HT-29 (cell line): ENCODE data around the gene CCDC33. TPM values are rescaled to one million over a fixed set of nuclear protein-coding genes. Genes with fewer than 3 reads are reported as not detected.

Experiments
- DNase-seq: peaks from one replicate; pipeline ENCODE4 v3.0.0-alpha.2; 2015; ENCODE audit warnings: low spot score
- total RNA-seq: library from RNA; depleted of rRNA; stranded (reverse); fragments of >200 nt; shearing (Covaris generic); gene quantifications from 2 replicates; pipeline ENCODE4 v1.2.3, GENCODE V29; 2014

CCDC33 gene
- total RNA-seq, 1 experiment from 2014 or later: 17.0 TPM

DNA sequence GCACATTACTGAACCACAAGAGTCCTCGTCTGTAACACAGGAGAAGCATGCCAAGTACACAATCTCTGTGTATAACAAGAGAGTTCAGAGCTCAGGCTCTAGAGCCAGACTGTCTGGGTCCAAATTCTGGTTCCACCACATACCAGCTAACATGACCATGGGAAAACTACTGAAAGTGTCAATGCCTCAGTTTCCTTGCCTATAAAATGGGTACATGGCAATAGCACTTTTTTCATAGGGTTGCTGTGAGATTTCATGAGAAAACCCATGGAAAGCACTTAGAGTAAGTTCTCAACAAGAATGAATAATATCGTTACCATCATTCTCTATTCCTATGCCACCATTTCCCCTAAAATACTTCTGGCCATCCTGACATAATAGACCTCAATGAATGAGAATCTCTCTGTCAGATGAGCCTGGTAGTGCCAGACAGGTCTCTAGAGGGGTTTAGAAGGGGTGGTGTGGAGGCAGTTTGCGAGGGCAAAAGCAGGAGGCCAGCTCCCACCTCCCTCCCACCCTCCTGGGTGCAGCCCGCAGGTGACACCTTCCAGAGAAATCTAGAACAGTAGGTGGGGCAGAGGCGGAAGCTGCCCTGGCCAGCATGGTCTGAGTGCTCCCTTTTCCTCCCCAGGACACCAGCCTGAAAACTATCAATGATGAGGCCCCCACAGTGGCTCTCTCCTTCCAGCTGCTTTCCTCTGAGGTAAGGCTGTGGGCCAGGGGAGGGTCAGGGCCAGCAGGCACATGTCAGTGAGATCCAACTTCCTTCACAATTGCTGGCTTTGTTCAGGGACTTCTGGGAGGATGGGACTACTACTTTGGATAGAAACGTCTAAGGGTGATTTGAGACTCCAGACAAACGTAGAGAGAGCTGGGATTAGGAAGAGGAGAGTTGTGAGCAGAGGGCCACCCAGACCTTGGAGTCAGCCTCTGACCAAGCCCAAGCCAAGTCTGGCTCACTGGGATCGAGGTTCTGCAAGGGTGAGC lies 45.3 kb downstream of the CCDC33 start:
- DNase-seq: no peak

DNA sequence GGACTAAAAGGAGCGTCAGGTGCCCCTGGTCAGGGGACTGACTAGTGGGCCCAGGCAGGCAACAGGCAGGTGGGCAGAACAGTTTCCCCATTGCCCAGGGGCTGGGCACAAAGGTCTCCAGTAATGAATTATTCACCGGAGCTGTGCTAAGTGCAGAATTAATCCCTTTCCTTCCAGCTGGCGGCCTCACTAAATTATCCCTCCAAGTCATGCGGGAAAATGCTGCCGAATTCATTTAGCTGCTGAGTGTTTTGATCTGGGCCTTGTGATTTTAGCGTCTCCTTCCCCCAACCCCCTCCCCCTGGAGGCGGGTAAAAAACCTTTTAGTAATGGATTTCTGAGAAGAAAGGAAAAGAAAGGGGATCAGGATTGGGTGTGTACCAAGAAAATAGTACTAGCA lies 47.2 kb downstream of the CCDC33 start:
- no peak for DNase-seq

DNA sequence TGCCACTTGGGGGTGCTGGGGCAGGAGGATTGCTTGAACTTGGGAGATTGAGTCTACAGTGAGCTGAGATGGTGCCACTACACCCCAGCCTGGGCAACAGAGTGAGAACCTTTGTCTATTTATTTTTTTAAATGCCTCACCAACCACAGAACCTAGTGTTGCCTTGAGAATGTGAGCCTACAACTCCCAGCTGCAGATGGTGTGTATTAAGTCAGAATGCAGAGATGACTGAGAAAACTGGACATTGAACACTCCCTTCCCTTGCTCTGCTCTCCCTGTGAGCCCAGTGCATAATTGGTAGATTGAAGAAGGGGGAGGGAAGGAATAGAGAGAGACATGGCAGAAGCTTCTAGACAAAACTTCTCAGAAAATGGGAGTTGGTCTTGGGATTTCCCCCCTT lies 53.5 kb downstream of the CCDC33 start:
- DNase-seq: no peak

DNA sequence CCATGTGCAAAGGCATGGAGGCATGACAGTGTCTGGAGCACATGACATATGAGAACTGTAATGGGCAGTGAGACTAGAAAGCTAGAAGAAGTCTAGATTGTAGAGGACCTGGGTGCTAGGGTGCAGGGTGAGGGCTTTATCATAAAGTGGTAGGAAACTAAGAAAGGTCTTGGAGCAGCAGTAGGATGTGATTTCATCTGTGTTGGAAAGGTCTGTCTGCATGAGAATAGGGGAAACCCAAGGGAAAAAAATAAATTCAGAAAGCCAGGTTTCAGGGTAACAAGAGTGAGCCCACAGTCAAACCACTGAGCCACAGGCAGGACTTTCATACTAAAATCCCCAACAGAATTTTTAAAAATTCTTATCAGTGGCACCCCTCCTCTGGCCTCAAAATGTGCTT lies 54.5 kb downstream of the CCDC33 start:
- no peak for DNase-seq

DNA sequence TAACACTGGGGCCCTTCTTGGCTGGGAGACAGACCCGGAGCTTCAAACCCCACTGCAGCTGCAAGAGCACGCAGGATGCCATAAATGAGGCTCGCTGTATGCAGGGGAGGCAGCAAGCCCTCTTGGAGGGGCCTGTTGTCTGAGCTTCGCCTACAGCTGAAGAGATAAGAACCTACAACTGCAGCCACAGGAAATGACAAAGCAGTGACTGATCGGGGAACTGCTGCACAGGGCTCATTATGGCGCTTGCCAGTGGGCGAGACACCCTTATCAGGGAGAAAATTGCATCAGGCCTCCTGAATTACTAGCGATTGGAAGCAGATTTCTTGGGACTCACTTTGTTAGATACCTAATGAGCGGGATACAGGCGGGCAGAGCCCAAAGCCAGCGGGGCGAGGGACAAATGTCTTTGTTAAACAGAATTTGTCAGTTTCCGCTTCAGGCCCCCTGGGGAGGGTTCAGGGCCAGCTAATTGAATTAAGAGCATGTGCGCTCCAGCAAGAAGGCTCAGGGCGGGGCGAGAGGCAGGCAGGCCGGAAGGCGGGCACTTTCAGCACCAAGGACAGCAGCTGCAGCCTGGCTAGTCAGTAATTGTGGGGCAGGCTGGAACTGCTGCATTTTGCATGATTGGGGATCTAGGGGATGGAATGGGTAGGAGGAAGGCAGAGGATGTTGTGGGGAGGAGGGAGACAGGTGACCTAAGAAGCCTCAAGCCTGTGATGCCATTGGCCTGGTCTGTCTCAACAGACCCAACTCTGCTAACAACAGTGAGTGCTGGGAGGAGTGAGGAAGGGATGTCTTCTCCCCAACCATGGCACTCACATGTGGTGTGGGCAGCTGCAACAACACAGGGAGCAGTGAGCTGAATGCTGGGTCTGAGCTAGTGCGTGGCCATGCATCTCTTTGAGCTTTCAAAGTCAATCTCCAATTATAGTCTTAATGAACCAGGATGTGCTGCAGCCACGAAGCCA lies 55.3 kb downstream of the CCDC33 start:
- DNase-seq: peak; percentile 88

DNA sequence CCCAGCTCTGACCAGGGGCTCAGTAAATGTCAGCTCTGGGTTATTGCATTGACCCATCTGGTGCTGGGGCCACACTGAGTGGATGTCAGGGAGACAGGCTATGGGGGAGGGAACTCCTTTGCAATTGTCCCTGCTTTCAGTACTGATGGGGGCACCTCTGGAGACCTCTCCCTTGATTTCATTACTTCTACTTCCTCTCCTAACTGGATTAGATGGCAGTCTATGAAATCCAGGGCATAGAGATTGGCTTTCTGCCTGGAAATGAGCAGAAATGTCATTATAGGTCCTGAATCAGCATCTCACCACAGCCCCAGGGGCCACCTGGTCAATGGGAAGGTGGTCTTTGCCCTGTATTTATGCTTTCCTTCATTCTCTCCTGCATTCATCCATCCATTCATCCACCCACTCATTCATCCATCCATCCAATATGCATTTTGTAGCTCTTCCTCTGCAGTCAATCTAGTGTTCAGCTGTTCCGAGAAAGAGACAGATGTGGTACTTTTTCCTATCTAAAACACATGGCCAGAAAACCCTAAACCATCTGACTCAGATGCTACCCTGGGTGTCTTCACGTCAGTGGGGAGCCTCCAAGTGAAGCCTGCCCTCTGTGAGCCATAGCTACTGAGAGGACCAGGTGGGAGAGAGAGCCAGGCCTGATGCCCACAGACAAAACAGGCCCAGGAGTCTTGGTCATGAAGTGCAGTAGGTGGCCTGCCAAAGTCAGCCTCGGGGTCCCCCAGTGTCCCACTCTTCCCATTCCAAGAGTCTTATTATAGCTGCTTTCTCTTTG lies 57.1 kb downstream of the CCDC33 start:
- DNase-seq: no peak

DNA sequence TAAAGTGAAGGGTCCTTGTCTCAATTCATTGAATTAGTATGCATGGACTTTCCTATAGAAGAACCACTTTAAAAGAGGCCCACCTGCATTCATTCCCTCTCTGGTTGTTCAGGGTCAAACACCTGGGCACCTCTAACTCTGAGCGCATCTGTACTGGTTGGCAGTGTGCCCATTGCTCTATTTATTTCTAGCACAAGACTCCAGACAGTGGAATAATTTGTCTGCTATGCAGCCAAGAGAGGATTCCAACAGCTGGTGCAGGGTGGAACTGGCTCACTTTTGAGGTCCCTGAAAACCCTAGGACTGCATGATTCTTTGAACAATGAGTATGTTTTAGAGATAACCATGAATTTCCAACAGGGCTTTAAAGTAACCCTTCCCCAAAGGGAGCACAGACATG lies 57.9 kb downstream of the CCDC33 start:
- DNase-seq: no peak

DNA sequence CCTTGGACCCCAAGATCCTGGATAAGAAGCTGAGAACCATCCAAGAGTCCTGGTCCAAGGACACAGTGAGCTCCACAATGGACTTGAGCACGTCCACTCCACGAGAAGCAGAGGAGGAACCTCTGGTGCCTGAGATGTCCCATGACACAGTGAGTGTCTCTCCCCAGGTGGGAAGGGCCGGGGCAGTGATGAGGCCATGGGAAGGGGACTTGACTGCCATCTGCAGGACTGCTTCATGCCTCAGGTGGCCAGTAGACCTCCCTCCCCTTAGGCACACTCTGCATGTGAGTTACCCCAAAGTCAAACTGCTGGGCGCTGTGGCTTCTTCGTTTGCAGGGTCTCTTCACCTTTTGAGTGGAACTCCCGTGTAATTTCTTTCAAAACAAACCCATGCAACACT lies 59.7 kb downstream of the CCDC33 start:
- DNase-seq: peak; percentile 66

DNA sequence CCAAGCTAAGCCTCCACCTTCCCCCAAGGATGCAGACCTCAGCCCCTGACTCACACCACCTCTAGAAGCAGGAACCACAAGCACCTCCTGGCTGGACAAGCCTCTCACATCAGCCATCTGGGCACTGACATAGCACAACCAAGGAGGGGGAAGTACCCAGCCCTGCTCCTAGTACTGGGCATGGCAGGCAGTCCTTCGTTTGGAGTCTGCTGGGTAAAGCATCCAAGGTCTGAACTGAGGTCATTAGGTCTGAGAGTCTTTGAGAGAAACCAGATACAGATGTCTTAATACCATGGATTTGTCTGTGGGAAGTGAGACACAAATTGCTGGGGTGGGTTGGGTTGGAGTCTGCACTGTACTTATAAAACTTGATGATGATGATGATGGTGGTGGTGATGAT lies 61.8 kb downstream of the CCDC33 start:
- no peak for DNase-seq

DNA sequence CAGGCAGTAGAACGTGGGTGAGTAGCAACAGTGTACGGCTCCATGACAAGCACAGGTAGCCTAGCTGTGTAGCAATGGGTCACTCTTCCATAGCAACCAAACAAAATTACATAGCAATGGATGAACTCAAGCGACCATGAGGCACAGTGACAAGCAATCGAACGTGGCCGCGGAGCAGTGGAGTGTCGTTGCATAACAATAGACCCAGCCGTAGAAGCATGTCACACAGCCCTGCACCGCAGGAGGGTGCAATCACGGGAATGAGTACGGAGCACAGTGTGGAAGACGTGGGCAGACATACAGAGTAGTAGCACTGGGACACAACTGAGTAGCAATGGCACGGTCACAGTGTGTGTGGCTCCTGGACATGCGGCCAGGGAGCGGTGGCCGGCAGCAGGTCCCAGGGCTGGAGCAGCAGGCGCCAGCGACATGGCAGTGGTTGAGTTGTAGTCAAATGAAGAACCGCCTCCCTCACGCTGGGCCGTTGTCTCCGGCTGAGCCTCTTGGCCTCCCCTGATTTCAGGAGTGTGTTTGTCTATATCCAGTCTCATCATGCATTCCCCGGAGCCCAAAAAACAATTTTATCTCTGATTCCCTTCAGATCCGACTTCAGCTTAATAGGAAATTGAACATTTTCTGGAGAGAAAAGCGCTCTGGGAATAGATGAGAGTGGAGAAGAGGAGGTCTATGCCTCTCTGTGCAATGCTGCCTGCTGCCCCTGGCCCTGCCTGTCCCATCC lies 64.1 kb downstream of the CCDC33 start:
- no peak for DNase-seq

DNA sequence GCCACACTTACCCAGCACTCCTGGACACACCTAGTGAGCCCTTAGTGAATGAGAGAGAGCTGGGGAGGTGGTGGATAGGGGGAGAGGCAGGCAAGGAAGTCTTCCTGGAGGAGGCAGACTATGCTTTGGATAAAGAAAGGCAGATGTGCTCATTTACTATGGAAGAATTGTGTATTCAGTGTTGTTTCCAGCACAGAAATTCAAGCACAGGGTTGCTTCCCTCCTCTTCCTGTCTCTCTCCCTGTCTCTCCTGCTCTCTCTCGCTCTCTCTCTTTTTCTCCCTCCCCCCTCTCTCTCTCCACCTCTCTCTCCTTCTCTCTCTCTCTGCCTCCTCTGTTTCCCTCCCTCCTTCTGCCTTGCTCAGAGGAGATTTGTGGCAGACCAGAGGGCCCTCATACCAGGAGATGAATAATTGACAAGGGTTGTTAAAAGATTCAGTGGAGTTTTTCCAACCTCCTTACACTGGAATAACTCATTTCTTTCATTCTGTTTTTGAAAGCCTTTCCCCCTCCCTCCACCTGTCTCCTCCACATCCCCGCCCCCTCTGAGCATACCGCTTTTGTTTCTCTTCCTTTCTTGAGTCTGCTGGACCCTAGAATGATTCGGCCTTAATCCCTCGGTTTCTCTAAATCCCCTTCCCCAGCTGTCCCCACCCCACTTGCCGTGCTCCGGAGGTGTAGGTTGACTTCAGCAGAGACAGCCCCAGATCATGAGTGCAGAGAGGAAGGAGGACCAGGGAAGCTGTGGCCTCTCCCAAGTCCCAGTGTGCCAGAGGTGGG lies 65.6 kb downstream of the CCDC33 start:
- DNase-seq: no peak

DNA sequence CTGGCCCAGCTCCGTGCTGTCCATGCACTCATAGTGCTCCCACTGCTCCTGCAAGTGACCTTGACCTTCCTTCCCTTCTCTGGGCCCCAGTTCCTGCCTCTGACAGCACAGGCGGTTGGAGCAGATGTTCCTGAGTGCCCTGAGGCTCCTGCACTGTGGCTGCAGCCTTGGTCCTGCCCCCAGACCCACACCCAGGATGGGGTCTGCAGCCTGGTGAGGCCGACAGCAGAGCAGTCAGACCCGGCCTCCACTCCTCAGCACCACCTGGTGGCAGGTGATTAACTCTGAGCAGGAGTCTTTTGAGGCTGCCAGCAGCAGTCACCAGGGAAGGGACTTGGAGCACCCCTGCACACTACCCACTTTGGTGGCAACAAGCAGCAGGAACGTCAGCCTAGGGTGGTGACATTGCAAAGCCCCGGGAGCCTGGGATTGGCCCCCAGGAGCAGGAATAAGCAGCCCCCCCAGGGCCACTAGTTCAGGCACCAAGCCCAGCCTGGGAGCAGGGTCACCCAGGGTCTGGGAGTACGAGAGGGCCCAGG lies 66.8 kb downstream of the CCDC33 start:
- peak; percentile 56 for DNase-seq

DNA sequence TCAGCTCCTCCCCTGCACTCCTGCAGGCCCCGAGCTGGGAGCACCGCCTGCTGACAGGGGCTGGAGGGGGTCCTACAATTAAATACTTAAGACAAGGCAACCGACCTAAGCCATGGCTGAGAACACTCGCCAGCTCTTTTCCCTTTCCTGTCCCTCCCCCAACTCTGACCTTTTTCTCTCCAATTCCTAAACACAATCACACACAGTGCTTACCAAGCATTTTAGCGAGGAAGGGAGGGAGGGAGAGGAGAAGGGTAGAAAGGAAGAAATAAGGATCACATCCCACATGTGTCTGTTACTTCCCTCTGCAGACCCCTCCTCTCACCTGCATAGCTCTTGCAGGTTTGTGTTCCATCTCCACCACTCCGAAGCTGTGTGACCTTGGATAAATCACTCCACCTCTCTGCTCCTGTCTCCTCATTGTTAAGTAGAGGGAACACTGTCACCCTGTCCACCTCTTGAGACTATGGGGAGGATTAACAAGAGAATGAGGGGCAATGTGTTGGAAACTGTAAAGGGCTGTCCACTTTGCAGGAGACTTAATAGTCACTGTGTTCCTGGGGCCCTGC lies 67.7 kb downstream of the CCDC33 start:
- no peak for DNase-seq

DNA sequence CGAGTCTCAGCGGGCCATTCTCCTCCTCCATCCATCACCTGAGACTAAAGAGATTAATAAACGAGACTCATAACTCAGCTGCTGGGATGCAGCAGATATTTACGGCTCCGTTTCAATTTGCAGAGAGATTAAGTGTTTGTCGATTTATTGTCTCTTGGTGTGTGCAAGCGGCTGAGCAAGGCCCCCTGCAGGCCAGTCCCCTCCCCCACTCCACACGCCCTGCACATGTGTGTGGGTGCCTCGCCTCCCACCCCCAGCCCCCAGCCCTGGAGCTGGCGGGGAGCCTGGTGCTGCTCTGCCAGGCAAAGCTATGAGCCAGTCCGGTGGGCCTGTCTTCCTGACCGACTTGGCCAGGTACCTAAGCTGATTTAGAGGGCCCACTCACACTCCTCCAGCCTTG lies 68.3 kb downstream of the CCDC33 start:
- no peak for DNase-seq

DNA sequence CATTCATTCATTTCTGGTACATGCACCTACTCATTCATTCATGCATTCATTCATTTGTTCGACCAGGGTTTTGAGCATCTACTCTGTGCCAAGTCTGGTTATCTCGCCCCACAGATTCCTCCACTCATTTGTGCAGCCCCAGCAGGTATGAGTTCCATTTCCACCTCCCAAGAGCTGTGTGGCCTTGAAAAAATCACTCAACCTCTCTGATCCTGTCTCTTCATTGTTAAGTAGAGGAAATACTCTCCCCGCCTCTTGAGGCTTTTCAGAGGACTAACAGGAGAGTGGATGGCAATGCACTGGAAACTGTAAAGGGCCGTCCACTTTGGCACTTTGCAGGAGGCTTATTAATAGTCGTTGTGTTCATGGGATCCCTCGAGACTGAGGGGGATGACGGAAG lies 69.6 kb downstream of the CCDC33 start:
- no peak for DNase-seq

DNA sequence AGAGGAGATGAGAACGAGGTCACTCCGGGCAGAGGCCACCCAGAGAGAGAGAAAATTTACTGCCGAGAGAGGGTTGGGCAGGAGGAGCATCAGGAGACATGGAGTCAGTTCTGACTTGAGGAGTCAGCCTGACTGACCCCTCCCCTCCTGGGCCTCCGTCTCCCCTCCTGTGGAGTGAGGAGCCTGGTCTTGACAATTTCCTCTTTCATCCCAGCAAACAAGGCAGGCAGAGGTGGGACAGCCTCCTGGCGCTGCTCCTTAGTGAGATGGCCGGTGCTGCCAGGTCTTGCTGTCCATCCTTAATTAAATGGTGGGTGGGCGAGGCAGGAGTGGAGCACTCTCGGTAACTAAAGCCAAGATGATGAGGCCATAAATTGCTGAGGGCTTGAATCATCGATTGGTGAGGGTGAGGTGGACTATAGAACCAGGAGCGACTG lies 70.7 kb downstream of the CCDC33 start:
- no peak for DNase-seq

DNA sequence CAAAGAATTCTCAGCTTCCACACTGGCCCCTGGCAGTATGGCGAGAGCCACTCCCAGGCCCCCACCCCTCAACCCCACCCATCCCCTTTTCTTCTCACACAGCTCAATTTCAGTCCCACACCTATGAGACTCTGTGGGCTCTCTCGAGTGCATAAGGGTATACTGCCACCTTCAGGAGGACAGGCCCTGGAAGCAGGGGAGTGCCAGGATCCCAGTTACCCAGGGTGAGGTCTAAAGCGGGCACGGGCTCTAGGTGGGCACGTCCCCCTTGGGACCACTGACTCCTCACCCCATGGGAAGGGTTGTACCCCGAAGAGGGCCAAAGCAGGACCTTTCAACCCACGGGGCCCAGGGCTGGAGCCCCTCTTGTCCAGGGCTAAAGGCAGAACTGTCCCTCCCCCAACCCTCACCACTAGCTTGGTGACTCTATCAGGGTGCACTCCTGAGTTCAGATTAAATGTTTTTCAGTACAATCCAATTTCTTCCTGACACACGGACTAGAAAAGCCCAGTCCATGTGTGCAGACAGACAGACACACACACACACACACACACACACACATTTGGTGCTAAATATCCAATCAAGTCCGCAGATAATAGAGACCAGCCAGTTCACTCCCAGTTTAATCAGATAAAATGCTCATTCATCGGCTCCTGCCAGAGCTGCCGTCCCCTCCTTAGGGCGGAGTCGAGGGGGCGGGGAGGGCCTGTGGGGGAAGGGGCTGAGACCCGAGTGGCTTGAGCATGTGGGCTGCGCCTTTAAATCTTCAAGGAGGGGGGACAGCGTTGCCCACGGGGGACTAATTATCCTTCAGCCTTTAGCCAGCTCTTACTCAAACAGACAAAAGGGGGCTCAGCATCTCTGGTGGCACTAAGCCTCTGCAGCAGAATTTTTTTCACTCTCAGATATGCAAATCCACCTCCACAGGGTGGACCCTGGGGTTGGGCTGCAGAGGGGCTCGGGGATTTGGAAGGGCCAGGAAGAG lies 72.0 kb downstream of the CCDC33 start:
- peak; percentile 82 for DNase-seq
